ENCODE measurements around the gene MANBA.
"Not testable (repeated sequence)": the region's sequence is repeated elsewhere in the genome, so short reads cannot be mapped to it uniquely, and the experiment has no call there.

- TF ChIP-seq, protein P1, sequence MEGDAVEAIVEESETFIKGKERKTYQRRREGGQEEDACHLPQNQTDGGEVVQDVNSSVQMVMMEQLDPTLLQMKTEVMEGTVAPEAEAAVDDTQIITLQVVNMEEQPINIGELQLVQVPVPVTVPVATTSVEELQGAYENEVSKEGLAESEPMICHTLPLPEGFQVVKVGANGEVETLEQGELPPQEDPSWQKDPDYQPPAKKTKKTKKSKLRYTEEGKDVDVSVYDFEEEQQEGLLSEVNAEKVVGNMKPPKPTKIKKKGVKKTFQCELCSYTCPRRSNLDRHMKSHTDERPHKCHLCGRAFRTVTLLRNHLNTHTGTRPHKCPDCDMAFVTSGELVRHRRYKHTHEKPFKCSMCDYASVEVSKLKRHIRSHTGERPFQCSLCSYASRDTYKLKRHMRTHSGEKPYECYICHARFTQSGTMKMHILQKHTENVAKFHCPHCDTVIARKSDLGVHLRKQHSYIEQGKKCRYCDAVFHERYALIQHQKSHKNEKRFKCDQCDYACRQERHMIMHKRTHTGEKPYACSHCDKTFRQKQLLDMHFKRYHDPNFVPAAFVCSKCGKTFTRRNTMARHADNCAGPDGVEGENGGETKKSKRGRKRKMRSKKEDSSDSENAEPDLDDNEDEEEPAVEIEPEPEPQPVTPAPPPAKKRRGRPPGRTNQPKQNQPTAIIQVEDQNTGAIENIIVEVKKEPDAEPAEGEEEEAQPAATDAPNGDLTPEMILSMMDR (conservative IDR thresholded peaks at IDR 0.05) = not testable (repeated sequence)
- not testable (repeated sequence) for TF ChIP-seq ZFX (IDR thresholded peaks at IDR 0.05)
Measured at GRCh38 chr4:102729486-102729885, 31.3 kb downstream of the MANBA start.
